Mammary epithelial cell (primary cell): ENCODE data around the gene SLC35B2.

ENCODE experiments used
- EZH2 ChIP-seq: IDR thresholded peaks from 2 replicates; pipeline ENCODE4 v1.6.1; 2012; ENCODE audit warnings: low read length, inconsistent platforms, borderline replicate concordance
- TF ChIP-seq, protein P1 (sequence below), 2 donors: IDR thresholded peaks in 1 of 2; conservative IDR thresholded peaks in 1 of 2; 2 replicates each; pipeline ENCODE4 v1.5.1; 2011 to 2012; ENCODE audit warnings: inconsistent platforms in 2 of 2, low read length in 2 of 2, mild to moderate bottlenecking in 2 of 2, control low read depth in 1 of 2, low read depth in 1 of 2; ENCODE audit not compliant: insufficient read depth in 1 of 2; ENCODE audit errors: extremely low read depth in 1 of 2

DNA sequence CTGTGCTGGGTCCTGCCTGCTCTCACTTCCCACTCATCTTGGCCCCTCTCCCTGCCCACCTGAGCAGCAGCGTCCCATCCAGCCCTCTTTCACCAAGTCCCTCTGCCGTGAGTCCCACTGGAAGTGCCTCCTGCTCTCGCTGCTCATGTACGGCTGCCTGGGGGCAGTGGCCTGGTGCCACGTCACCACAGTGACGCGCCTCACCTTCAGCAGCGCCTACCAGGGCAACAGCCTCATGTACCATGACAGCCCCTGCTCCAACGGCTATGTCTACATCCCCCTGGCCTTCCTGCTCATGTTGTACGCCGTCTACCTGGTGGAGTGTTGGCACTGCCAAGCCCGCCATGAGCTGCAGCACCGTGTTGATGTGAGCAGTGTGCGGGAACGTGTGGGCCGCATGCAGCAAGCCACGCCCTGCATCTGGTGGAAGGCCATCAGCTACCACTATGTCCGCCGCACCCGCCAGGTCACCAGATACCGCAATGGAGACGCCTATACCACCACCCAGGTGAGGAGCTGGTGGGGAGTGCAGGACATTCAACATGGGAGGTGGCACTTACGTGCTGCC is 15.8 kb upstream of the SLC35B2 start:
- TF ChIP-seq, protein P1, sequence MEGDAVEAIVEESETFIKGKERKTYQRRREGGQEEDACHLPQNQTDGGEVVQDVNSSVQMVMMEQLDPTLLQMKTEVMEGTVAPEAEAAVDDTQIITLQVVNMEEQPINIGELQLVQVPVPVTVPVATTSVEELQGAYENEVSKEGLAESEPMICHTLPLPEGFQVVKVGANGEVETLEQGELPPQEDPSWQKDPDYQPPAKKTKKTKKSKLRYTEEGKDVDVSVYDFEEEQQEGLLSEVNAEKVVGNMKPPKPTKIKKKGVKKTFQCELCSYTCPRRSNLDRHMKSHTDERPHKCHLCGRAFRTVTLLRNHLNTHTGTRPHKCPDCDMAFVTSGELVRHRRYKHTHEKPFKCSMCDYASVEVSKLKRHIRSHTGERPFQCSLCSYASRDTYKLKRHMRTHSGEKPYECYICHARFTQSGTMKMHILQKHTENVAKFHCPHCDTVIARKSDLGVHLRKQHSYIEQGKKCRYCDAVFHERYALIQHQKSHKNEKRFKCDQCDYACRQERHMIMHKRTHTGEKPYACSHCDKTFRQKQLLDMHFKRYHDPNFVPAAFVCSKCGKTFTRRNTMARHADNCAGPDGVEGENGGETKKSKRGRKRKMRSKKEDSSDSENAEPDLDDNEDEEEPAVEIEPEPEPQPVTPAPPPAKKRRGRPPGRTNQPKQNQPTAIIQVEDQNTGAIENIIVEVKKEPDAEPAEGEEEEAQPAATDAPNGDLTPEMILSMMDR (conservative IDR thresholded peaks at IDR 0.05 in 1 of 2, IDR thresholded peaks at IDR 0.05 in 1 of 2; ENCODE audit: extremely low read depth in 1 of 2, insufficient read depth in 1 of 2, low read depth in 1 of 2, low read length in 2 of 2), result no peak
- TF ChIP-seq EZH2, result no peak
